ENCODE measurements around the gene TOR1AIP2.

DNA sequence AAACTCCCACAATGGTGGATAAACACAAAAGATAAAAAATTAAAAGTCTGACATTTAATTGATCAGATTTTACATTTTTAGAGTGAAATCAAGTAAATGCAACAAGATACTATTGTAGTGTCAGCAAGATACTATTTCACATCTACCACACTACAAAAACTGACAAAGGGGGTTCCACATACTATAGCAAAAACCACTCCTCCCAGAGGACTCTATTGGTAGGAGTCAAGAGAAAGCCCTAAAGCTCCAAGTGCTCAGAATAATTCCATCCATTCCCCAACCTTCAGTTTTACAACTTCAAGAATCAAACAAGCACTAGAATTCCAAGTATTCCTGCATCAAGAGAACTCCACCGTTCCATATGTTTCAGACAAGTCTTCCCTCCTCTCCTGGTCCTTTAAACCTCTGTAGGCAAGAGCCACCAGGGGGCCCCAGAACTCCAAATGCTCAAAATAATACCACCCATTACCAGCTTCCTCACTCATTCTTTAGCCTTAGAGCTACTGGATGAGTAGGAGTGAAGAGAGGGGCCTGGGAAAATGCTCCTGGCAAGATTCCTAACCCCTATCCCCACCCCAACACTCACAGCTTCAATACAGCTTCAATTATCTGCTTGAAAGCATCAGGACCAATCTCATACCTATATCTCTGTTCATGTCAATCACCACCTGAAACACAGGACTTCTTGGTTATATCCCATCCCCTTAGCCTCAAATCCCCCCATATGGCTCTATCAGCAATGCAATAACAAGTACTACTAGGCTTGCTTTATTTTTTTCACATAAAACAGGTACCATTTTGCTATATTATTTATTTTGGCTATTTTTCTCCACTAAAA is 9.9 kb downstream of the TOR1AIP2 start:
- no peak for TF ChIP-seq FOXM1 (IDR thresholded peaks at IDR 0.05; ENCODE audit: borderline replicate concordance)
- no peak for TF ChIP-seq ELF4 (IDR thresholded peaks at IDR 0.05)
- no peak for TF ChIP-seq SUZ12 (IDR thresholded peaks at IDR 0.05)
- no peak for TF ChIP-seq FOXA1 (IDR thresholded peaks at IDR 0.05)
- no peak for TF ChIP-seq TARDBP (IDR thresholded peaks at IDR 0.05)
- no peak for TF ChIP-seq SP1 (IDR thresholded peaks at IDR 0.05)
- no peak for TF ChIP-seq BHLHE40 (IDR thresholded peaks at IDR 0.05; ENCODE audit: borderline replicate concordance)
- no peak for TF ChIP-seq HDGF (IDR thresholded peaks at IDR 0.05; ENCODE audit: borderline replicate concordance)
- TF ChIP-seq LEF1 (IDR thresholded peaks at IDR 0.05; ENCODE audit: borderline replicate concordance): no peak
- TF ChIP-seq, protein P1, sequence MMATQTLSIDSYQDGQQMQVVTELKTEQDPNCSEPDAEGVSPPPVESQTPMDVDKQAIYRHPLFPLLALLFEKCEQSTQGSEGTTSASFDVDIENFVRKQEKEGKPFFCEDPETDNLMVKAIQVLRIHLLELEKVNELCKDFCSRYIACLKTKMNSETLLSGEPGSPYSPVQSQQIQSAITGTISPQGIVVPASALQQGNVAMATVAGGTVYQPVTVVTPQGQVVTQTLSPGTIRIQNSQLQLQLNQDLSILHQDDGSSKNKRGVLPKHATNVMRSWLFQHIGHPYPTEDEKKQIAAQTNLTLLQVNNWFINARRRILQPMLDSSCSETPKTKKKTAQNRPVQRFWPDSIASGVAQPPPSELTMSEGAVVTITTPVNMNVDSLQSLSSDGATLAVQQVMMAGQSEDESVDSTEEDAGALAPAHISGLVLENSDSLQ (IDR thresholded peaks at IDR 0.05): no peak; the same call in 1 of the 2 replicates
